ENCODE results near the gene DIS3L2. TPM values are rescaled to one million over a fixed set of nuclear protein-coding genes. Genes with fewer than 3 reads are reported as not detected.

The DIS3L2 gene
- total RNA-seq, 3 donors from 2014 or later (not counting 1 experiment from before 2014, with no cell fraction given): 56.4 to 63.6 (median 59.4) TPM

DNA sequence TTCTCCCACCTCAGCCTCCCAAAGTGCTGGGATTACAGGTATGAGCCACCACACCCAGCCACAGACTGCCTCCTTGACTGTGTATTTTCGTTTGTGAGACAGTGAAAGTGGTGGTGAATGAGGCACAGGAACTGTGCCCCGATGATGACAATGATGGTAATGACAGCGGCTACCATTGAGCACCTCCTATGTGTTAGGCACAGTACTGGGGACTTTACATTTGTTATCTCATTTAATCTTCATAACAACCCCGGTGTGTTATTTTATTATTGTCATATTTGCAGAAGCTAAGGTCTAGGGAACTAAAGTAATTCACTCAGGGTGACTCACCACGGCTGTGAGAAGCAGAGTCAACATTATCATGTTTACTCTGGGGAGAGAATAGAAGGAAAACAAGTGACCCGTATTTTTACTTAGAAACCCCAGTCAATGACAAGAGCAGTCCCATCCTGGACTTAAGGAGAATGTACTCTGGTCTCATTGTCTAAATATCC, 339.4 kb downstream of the DIS3L2 start:
- H3K4me3 Mint-ChIP-seq: peak overlapping the region; percentile 37
- peak; percentile 22 to 53 (median 38) for ATAC-seq
- Histone ChIP-seq H3K36me3 (ENCODE audit: control insufficient read depth, insufficient read depth, low read length) (peaks cover 6% of the 10 kb centered on the region), H3K4me3 (ENCODE audit: low read length) (no peak overlapping the region), H3K27me3 (ENCODE audit: control insufficient read depth, insufficient read depth, low read length) (no peaks in the 10 kb centered on the region), H3K4me1 (ENCODE audit: control insufficient read depth, insufficient read depth, low read length) (peaks cover 24% of the 10 kb centered on the region), H3K27ac (ENCODE audit: low read length) (no peak overlapping the region), H3K9me3 (ENCODE audit: control insufficient read depth, insufficient read depth, low read length) (no peaks in the 10 kb centered on the region)
- no peaks in the 10 kb centered on the region for H3K27me3 Mint-ChIP-seq (ENCODE audit: low read depth in 2 of 2)
- 84% methylated on average over 4 of the region's 6 CpGs for WGBS (ENCODE audit: insufficient coverage)
- TF ChIP-seq, protein P1, sequence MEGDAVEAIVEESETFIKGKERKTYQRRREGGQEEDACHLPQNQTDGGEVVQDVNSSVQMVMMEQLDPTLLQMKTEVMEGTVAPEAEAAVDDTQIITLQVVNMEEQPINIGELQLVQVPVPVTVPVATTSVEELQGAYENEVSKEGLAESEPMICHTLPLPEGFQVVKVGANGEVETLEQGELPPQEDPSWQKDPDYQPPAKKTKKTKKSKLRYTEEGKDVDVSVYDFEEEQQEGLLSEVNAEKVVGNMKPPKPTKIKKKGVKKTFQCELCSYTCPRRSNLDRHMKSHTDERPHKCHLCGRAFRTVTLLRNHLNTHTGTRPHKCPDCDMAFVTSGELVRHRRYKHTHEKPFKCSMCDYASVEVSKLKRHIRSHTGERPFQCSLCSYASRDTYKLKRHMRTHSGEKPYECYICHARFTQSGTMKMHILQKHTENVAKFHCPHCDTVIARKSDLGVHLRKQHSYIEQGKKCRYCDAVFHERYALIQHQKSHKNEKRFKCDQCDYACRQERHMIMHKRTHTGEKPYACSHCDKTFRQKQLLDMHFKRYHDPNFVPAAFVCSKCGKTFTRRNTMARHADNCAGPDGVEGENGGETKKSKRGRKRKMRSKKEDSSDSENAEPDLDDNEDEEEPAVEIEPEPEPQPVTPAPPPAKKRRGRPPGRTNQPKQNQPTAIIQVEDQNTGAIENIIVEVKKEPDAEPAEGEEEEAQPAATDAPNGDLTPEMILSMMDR (IDR thresholded peaks at IDR 0.05): no peak
- peaks cover 25 to 28% of the 10 kb centered on the region in 2 donors for H3K4me1 Mint-ChIP-seq
- H3K36me3 Mint-ChIP-seq: no peaks in the 10 kb centered on the region
- DNase-seq: no peak
- no peaks in the 10 kb centered on the region for H3K9me3 Mint-ChIP-seq
- H3K27ac Mint-ChIP-seq: peak overlapping the region; percentile 87
- intact Hi-C loops (cut with micrococcal nuclease): loop anchor here (1.0 kb wide), 1 partner anchor 14 kb away; no protein-coding TSS in a partner anchor

DNA sequence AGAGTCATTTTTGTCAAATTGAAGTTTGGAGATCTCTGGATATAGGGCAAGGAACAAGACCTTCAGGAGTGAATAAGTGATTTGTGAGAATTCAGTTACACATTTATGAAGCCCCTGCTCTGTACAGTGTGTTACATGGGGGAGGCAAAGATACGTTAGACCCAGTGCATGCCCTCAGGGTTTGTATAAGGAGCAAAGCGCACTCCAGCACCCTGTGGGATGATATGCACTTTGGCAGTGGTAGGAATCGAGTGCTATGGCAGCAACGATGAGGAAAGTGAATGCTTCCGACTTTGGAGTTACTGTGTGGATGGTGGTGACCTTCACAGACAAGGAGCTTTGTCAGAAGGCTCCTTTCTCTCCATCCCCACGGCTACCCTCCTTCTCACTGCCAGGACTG, 342.7 kb downstream of the DIS3L2 start:
- Histone ChIP-seq H3K27me3 (ENCODE audit: control insufficient read depth, insufficient read depth, low read length) (no peaks in the 10 kb centered on the region), H3K4me3 (ENCODE audit: low read length) (no peak overlapping the region), H3K27ac (ENCODE audit: low read length) (no peak overlapping the region), H3K4me1 (ENCODE audit: control insufficient read depth, insufficient read depth, low read length) (peaks cover 50% of the 10 kb centered on the region), H3K9me3 (ENCODE audit: control insufficient read depth, insufficient read depth, low read length) (no peaks in the 10 kb centered on the region), H3K36me3 (ENCODE audit: control insufficient read depth, insufficient read depth, low read length) (peaks cover 6% of the 10 kb centered on the region)
- WGBS (ENCODE audit: insufficient coverage): 83% methylated on average over 5 of the region's 6 CpGs
- Mint-ChIP-seq H3K4me3 (no peak overlapping the region), H3K4me1 (peaks cover 42 to 46% of the 10 kb centered on the region in 2 donors), H3K36me3 (no peaks in the 10 kb centered on the region), H3K27ac (no peak overlapping the region), H3K27me3 (ENCODE audit: low read depth in 2 of 2) (no peaks in the 10 kb centered on the region), H3K9me3 (no peaks in the 10 kb centered on the region)
- DNase-seq (no peak), ATAC-seq (no peak)
- intact Hi-C loops (cut with micrococcal nuclease): no loop called here
- TF ChIP-seq, protein P1 (IDR thresholded peaks at IDR 0.05): no peak

DNA sequence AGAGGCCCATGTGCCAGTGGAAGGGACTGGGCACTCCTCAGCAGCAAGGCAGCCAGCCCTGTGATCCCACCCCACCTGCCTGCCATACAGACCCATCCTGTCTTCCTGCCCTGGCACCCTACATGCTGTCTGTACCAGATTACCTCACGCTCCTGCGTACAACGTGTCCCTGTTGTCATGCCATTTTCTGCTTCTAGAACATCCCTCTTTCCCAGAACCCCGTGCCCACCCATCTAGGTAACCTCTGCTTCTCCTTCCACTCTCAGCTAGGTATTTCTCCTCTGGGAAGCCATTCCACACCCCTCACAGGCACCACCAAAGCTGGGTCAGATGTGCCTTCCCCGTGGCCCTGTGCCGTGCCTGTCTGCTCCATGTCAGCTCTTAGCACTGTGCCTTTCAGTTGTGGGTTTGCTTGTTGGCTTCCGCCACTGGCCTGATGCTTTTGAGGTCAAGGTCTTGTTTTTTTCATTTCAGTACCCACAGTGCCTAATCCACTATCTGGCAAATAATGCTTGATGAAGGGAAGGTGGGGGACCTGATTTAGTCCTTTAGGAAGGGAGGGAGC, 345.3 kb downstream of the DIS3L2 start:
- peak overlapping the region; percentile 92 to 96 for H3K27ac Mint-ChIP-seq
- H3K27me3 Mint-ChIP-seq (ENCODE audit: low read depth in 2 of 2): no peaks in the 10 kb centered on the region
- H3K4me3 Mint-ChIP-seq: peak overlapping the region; percentile 83
- H3K4me3 ChIP-seq (ENCODE audit: low read length): no peak overlapping the region
- no peaks in the 10 kb centered on the region for H3K36me3 Mint-ChIP-seq
- peaks cover 46 to 50% of the 10 kb centered on the region in 2 donors for H3K4me1 Mint-ChIP-seq
- no peaks in the 10 kb centered on the region for H3K27me3 ChIP-seq (ENCODE audit: control insufficient read depth, insufficient read depth, low read length)
- WGBS (ENCODE audit: insufficient coverage): 56% methylated on average over 7 of the region's 7 CpGs
- H3K9me3 ChIP-seq (ENCODE audit: control insufficient read depth, insufficient read depth, low read length): no peaks in the 10 kb centered on the region
- no peak for DNase-seq
- H3K9me3 Mint-ChIP-seq: no peaks in the 10 kb centered on the region
- ATAC-seq: peak in 1 of 3 donors; percentile 52
- H3K27ac ChIP-seq (ENCODE audit: low read length): peak overlapping the region; percentile 70
- TF ChIP-seq, protein P1 (IDR thresholded peaks at IDR 0.05): no peak
- no peaks in the 10 kb centered on the region for H3K36me3 ChIP-seq (ENCODE audit: control insufficient read depth, insufficient read depth, low read length)
- peaks cover 57% of the 10 kb centered on the region for H3K4me1 ChIP-seq (ENCODE audit: control insufficient read depth, insufficient read depth, low read length)
- intact Hi-C loops (cut with micrococcal nuclease): no loop called here

DNA sequence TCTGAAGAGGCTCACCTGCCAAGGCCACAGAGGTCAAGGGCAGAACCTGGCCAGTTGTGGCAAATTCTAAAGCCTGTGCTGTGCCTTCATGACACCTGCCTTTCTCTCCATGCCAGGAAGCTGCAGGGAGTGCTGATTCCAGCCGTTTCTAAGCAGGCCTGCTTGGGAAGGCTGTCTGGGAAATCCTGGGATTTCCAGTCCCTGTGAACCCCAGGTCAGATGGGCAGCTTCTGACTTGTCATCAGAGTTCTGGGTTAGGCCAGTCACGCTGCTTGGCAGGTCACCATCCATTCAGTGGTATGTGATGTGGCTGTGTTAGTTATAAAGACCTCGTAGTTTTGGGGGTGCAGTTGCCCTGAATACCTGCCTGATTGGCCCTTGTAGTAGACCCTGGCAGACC, 346.3 kb downstream of the DIS3L2 start:
- Mint-ChIP-seq H3K9me3 (no peaks in the 10 kb centered on the region), H3K27ac (peak overlapping the region; percentile 92 to 96), H3K4me3 (no peak overlapping the region), H3K4me1 (peaks cover 53 to 60% of the 10 kb centered on the region in 2 donors), H3K36me3 (no peaks in the 10 kb centered on the region), H3K27me3 (ENCODE audit: low read depth in 2 of 2) (no peaks in the 10 kb centered on the region)
- Histone ChIP-seq H3K4me1 (ENCODE audit: control insufficient read depth, insufficient read depth, low read length) (peaks cover 57% of the 10 kb centered on the region), H3K27me3 (ENCODE audit: control insufficient read depth, insufficient read depth, low read length) (no peaks in the 10 kb centered on the region), H3K36me3 (ENCODE audit: control insufficient read depth, insufficient read depth, low read length) (no peaks in the 10 kb centered on the region), H3K9me3 (ENCODE audit: control insufficient read depth, insufficient read depth, low read length) (no peaks in the 10 kb centered on the region), H3K27ac (ENCODE audit: low read length) (peak overlapping the region; percentile 70), H3K4me3 (ENCODE audit: low read length) (no peak overlapping the region)
- WGBS (ENCODE audit: insufficient coverage): 87% methylated on average over 3 of the region's 3 CpGs
- intact Hi-C loops (cut with micrococcal nuclease): no loop called here
- TF ChIP-seq, protein P1 (IDR thresholded peaks at IDR 0.05): no peak
- ATAC-seq (no peak), DNase-seq (no peak)
